ENCODE measurements around the gene CDH13.

GRCh38 chr16:83138512-83138911 is 511.7 kb downstream of the CDH13 start:
- no peak for TF ChIP-seq GATA3 (IDR thresholded peaks at IDR 0.05; ENCODE audit: low read depth, low read length)
- TF ChIP-seq GATA2 (IDR thresholded peaks at IDR 0.05; ENCODE audit: low read depth, low read length): no peak

Measured in SH-SY5Y (cell line).